Left cardiac atrium (tissue), 4 donors: ENCODE results near the gene ZKSCAN8. TPM values are rescaled to one million over a fixed set of nuclear protein-coding genes. Genes with fewer than 3 reads are reported as not detected.

Experiments used
- ATAC-seq, 2 donors: fragments of 200-7000 bp; cut with Tn5 transposase; one replicate each; pipeline ENCODE4 v1.9.1; 2020; ENCODE audit warnings: mild to moderate bottlenecking in 2 of 2, moderate library complexity in 2 of 2
- DNase-seq: peaks from one replicate; pipeline ENCODE4 v3.0.0-alpha.2; 2020
- intact Hi-C, 2 donors: fragments of 100-400 bp; cut with DNase I; formaldehyde crosslinking; loops; one replicate each; pipeline versions ENCODE4 v1.14.1 to v1.15.1; 2022 to 2023
- total RNA-seq, 2 donors: library from RNA; stranded (reverse); fragmentation: NEBNext Ultra II Directional; extraction: Animal tissue kit (Norgen Biotek cat#: 25700); gene quantifications; one replicate each; pipeline ENCODE4 v1.2.1, GENCODE V29; 2021
- donor health status: DM: no; HTN: yes; CAD: no.
- donor health status: DM: no; HTN: yes; CAD: no; lungs with severe emphysema.
- donor health status: DM: yes; HTN: yes; CAD: no.
- donor health status: Dilated cardiomyopathy.

Gene ZKSCAN8
- total RNA-seq, 2 donors from 2014 or later = 10.8 to 15.8 TPM

DNA sequence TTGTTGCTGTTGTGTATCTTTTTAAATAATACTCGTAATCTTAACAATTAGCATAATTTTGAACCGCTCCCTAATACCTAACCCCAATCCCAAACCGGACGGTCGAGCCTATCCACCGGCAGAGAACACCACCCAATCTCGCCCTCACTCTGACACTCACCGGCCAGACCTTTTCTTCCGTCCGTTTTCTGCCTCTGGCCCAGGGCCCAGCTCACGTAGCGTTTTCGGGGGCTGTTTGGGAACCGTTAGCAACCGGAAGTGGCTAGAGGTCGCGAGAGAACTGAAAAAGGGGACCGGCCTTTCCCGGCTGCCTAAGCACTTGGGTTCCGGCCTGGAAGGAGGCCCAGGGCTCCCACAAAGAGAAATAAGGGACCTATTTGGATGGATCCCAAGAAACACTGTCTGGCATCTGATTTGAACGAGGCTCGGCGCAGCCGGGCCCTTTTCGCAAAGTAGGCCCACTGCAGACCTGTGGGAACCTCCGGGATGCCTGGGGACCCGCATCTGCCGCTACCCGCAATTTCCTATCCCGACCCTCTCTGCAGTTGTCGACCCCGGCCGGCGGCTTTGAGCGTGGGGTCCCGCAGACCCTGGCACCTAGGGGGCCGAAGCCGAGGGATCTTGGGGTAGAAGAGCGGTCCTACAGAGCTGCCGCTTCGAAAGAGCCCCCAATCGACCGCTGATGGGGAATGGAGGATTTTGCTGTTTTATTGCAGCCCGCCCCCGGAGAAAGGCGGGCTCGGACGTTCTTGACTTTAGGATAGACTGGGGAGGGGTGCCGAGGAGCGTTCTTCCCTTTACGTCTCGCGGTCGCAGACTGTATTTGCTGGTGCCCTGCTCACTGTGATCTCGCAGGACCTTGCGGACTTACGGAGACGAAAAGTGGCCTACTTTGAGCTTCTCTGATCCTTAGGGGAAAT is 4.8 kb upstream of the ZKSCAN8 start:
- intact Hi-C loops = loop anchor here (5.0 to 10.0 kb wide), 2 partner anchors 218 to 220 kb away; no protein-coding TSS in a partner anchor
- peak; percentile 95 for DNase-seq
- peak; percentile 91 to 92 for ATAC-seq

DNA sequence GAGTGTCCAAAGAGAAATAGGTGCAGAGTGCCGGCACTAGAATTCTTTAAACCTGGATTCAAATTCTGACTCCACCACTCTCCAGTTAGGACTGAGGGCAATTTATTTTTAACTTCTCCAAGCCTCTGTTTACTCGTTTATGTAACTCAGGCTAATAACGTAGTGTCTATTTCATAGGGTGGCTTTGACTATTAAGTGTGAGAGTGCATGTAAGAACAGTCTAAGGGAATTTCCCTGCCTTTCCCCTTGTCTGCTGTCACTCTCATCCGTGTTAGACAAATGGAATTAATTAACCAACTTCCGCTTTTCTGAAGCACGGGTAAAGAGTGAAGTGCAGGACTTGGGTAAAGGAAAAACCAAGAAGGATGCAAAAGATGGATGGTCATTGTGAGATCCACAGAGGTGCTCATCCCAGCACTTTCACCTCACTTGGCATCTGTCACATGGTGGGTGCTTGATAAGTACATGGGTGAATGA is 4.1 kb upstream of the ZKSCAN8 start:
- peak; percentile 3 to 4 for ATAC-seq
- intact Hi-C loops = loop anchor here (5.0 to 10.0 kb wide), 2 partner anchors 217 to 220 kb away; no protein-coding TSS in a partner anchor
- DNase-seq = no peak

DNA sequence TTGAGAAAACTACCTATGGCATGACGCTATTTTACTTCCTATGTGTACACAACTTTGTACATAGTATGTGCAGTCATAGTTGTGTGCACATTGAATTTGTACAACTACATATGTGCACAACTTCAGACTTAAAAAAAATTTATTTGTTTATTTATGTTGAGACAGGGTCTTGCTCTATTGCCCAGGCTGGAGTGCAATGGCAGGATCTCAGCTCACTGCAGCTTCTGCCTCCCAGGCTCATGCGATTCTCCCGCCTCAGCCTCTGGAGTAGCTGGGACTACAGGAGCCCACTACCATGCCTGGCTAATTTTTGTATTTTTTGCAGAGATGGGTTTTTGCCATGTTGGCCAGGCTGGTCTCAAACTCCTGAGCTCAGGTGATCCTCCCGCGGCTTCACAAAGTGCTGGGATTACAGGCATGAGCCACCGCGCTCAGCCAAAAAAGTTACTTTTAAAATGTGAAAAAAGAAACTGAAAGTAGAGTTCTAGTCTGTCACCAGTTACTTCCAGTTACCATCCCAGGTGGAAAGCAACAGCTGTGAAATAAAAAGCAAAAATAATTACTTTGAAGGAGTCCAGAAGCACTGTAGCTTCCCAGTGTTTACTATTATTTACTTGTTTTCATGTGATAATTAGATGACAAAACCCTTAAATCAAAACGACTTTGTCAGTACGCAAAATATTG is 1.7 kb upstream of the ZKSCAN8 start:
- intact Hi-C loops = loop anchor here (5.0 to 10.0 kb wide), 2 partner anchors 215 to 217 kb away; no protein-coding TSS in a partner anchor
- no peak for DNase-seq
- ATAC-seq = no peak

DNA sequence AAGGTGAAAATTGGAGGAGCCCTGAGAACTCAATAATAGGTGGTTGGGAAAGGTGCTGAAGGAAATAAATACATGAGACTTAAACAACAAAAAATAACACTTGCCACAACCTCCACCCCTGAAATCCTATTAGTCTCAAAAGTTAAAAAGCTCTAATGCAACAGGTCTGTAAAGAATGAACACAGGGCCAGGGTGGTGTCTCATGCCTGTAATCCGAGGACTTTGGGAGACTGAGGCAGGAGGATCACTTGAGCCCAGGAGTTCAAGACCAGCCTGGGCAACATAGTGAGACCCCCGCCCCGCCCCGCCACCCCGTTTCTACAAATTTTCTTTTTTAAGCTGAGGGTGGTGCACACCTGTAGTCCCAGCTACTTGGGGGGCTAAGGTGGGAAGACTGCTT is 1.1 kb upstream of the ZKSCAN8 start:
- intact Hi-C loops = no loop called here
- no peak for ATAC-seq

DNA sequence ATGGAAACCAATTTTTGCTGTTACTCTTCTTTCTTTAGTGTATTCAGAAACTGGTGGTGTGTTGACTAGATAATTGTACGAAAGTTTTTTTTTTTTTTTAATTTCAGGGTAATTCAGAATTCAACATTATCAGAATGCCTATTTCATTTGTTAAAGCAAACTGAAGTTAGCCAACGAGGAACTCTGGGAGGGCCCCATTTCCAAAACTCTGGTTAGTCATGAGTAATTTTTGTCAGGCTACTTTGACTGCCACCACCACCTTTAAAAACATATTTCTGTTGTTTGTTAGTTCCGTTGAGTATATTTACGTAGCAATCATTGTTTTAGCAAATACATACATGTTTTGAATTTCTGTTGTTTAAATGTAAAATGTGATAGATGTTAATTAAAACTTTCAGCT is 763 bp downstream of the ZKSCAN8 start:
- ATAC-seq (no peak), DNase-seq (no peak)
- intact Hi-C loops = no loop called here

More for the DNA sequence above, 1.1 kb upstream of the ZKSCAN8 start:
- no peak for DNase-seq

DNA sequence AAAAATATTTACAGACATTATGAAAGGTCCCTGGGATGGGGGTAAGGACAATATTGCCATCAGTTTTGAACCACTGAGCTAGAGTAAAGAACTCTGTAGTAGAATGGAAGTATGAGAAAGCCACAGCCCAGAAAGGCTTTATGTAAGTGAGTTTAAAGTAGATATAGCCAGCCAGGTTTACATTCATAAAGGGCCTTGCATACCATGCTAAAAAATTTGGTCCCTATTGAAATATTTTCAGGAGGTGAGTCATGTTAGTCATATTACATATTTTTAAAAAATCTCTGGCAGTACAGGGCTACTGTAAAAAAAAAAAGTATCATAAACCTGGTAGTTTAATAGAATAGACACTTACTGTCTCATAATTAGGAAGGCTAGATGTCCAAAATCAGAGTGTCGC is 3.5 kb downstream of the ZKSCAN8 start:
- ATAC-seq (no peak), DNase-seq (no peak)
- intact Hi-C loops = no loop called here

DNA sequence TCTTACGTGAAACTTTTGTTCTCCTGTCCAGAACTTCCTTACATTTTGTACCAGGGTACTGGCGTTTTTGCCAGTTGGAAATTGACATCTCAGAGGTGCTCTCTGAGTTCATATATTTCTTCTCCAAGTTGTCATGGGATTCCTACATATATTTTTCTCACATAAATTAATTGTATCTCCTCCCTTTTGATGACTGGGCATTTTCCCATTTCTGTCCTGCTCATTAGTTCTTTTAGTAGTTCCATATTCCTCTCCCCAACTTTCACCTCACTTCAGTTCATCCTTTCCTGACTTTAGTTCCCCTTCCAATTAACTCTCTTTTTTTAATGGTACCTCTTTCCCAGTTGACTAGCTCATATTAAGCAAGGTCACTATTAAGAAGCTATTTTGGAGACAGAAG is 10.8 kb downstream of the ZKSCAN8 start:
- ATAC-seq (no peak), DNase-seq (no peak)
- intact Hi-C loops = no loop called here

DNA sequence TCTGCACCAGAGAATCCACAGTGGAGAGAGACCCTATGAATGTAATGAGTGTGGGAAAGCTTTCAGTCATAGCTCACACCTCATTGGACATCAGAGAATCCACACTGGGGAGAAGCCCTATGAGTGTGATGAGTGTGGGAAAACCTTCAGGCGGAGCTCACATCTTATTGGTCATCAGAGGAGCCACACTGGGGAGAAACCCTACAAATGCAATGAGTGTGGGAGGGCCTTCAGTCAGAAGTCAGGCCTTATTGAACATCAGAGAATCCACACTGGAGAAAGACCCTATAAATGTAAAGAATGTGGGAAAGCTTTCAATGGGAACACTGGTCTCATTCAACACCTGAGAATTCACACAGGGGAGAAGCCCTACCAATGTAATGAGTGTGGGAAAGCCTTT is 11.9 kb downstream of the ZKSCAN8 start:
- ATAC-seq = no peak
- DNase-seq = no peak
- intact Hi-C loops = no loop called here

DNA sequence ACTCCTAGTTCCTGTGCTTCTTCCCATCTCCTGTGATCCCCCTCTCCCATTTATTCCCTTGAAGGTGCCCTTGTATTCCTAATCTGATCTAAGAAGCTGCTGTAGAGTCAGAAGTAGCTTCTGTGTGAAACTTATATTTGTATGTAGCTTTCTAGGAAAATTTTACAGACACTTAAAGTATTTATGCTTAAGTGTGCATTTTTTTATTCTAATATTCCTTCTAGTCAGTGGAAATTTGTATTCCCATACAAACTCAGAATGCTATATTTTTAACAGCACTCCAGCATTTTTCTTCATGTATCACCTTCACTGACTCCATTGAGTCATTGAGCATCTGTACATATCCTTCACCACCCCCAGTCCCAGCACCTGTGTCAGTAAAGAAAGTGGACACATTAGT is 12.7 kb downstream of the ZKSCAN8 start:
- no peak for ATAC-seq
- DNase-seq = no peak
- intact Hi-C loops = no loop called here

DNA sequence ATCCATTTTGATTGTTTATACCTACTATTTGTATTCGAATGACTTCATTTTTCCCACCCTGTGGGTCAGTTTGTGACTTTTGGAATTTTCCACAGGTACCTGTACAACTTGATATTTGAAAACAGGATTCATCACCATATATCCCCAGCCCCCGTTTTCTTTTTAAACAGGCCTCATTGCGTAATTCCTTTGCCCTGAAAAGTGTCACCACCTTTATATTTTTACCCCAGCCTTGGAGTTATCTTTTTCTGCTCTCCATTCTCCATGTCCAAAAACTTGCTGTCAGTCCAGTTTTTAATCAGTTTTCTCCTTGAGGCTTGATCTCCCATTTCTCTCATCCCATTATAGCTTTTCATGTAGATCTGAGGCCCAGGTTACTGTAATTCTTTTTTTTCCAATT is 16.6 kb downstream of the ZKSCAN8 start:
- intact Hi-C loops = no loop called here
- no peak for ATAC-seq
- no peak for DNase-seq

DNA sequence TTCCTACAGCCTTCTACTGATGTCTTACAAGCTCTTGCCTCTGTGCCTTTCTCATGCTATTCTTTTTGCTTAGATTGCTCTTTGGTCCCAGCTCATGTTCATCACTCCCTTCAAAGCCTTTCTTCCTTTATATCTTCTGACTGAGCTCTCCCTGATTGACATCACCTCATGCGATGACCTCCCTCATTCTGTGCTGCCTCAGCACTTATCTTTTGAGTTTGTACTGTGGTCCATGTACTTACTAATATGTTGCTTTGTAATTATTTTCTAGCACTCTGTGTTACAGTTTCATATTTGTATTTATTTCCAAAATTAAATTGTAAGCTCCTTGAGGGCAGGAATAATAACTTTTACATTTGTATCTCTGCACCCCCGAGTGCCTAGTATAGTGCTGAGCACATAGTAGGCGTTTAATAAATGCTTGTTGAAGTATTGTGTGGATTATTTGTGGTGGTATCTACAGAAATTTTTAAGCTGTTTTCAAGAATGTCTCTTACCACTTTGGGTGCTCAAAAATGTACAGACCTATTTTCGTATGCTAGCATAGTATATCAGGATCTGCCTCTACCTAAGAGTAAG is 17.4 kb downstream of the ZKSCAN8 start:
- intact Hi-C loops = no loop called here
- no peak for DNase-seq
- no peak for ATAC-seq

DNA sequence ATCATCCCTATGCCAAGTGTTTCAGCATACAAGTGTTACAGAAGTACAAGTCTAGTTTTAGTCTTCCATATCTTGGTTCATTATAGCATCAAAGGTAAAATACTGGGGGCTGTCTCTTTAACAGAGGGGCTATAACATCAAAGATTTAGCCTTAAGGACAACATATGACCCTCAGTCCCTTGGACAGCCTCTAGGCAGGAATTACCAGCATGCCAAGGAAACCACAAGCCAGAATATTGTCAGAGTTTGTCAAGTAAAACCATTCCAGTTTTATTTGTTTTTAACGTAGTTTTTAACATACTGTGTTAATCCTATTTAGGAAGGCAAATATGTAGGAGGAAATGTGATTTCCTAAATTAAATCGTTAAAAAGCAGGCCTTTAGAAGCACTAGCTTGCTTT is 18.6 kb downstream of the ZKSCAN8 start:
- ATAC-seq (no peak), DNase-seq (no peak)
- intact Hi-C loops = no loop called here

DNA sequence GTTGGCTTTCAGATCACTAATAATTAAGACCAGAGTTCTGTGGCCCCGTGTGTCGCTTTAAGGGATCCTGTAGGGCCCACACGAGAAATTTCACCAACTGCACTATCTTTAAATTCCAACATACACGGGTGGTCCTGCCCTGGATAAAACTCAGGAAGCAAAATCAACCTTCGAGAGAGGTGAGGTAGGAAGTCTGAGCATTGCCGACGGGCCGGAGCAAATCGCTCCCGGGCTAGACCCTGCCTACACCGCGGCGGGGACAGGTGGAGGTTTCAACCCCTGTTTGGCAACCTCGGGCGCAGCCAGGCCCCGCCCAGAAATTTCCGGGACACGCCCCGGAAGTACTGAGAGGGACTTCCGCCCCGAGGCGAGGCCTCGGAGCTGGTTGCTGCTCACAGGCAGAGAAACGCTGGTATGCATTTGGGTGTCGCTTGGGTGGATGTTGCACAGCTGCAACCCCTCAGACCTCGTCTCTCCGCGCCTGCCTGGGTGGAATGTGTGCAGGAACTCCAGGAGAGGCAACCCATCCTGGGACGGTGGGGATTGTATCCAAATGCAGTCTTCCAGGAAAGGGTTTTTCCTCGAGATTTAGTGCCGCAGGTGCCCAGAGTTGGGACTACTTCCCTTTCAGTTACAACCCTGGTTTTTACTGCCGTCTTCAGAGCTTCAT is 19.9 kb downstream of the ZKSCAN8 start:
- DNase-seq (peak; percentile 78), ATAC-seq (peak; percentile 97)
- intact Hi-C loops = no loop called here

DNA sequence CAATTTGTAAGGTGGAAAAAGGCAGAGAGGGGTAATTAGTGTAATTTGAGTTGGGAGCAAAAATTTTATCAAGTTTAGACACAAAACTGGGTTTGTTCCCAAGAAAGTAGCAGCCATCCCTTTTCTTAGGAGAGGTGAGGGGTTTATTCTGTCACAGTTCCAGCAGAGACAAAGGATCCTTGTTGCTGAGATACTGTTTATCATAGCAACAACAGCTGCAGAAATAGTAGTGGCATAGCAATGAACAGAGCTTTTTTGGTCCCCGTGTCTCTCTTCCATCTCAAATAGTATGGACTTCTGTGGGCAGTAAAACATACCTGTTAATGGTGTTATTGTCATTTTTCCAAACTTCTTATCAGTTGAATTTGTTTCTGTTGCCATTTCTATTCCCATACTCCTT is 23.9 kb downstream of the ZKSCAN8 start:
- no peak for DNase-seq
- intact Hi-C loops = no loop called here

DNA sequence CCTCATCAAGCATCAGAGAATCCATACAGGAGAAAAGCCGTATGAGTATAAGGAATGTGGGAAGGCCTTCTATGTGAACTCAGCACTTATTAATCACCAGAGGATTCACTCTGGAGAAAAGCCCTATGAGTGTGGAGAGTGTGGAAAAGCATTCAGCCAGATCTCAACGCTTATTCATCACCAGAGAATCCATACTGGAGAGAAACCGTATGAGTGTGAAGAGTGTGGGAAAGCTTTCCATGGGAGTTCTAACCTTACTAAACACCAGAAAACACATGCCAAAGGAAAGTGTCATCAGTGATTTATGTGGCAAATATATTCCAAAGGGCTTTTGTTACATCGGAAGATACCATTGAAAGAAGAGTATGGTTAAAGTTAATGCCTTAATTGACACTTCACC is 25.4 kb downstream of the ZKSCAN8 start:
- ATAC-seq (no peak), DNase-seq (no peak)
- intact Hi-C loops = no loop called here

More for the DNA sequence above, 23.9 kb downstream of the ZKSCAN8 start:
- ATAC-seq = no peak

DNA sequence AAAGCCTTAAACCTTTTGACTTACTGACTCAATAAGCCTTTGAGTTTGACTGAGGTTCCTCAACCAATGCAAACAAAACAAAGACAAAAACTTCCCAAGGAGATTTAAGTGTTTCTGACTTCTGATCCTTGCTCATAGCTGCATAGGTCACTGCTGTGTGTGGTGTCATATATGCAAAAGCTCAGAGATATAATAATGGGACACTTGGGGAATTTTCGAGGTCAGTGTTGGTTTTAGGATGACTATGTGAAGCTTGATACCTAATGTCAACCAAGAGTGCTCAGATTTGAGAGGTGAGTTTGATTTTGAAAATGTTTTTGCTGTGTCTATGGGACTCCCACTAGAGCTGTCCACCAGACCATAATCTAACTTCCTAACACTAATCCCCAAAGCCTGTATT is 26.2 kb downstream of the ZKSCAN8 start:
- intact Hi-C loops = no loop called here
- no peak for DNase-seq

DNA sequence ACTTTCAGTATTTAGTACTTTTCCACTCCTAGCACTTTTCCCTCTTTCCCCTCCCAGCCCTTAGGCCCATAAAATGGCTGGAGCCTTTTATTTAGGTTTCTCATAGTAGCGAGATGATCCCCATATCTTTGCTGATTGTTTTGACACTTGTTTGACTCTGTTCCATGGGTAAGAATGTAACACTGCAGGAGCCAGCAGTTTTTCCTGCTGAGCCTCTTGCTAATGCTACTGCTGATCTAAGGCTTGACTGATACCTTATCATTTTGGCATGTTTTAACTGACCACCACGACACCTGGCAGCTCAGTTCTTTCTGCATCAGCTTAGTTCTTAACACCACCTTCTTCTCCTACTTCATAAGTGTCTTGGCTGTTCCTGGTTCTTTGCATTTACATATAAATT is 29.6 kb downstream of the ZKSCAN8 start:
- DNase-seq (no peak), ATAC-seq (no peak)
- intact Hi-C loops = no loop called here

More for the DNA sequence above, 26.2 kb downstream of the ZKSCAN8 start:
- no peak for ATAC-seq

DNA sequence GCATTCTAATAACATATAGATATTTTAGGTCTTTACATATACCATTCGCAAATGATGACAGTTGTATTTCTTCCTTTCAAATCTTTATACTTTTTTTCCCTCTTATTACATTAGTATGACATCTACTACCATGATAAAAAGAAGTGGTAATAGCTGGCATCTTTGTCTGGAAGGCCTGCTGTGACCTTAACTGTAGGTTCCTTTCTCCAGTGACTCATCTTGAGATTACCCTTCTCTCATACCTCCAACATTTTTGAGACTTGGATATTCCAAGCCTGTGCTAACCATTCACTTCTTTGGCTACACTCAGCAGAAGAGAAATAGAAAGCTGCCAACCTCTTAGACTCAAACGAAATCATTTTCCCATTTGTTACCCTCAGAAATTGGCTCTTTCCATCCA is 30.3 kb downstream of the ZKSCAN8 start:
- ATAC-seq = no peak
- intact Hi-C loops = no loop called here
- DNase-seq = no peak

DNA sequence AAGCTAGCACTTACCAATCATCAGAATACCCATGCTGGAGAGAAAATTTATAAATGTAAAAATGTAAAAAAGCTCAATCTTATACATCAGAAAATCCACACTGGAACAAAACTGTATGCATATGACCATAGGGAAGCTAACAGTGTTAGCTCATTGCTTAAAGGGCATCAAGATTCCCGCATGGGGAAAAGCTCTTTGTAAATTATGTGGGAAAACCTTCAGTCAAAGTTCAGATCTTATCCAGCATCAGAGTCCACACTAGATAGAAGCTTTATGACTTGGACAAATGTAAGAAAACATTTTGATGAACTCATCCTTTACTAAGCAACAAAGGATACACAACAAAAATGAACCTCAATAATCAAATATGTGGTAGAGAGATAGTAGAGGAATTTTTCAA is 34.7 kb downstream of the ZKSCAN8 start:
- intact Hi-C loops = no loop called here
- ATAC-seq = no peak
- no peak for DNase-seq
